MCF 10A (cell line): ENCODE measurements around the gene GPC3. TPM values are rescaled to one million over a fixed set of nuclear protein-coding genes. Genes with fewer than 3 reads are reported as not detected.

Source experiments
- BruUV-seq: library from RNA; stranded (reverse); fragments of 400-500 nt; replicated peaks from 2 replicates; lab custom pipeline; 2021; lab: Mats Ljungman, UMichigan
- CTCF ChIA-PET: fragments of 300-600 bp; sonication (Branson Sonifier 250); formaldehyde crosslinking; extraction: SDS; loops from one replicate; lab custom pipeline; 2021; ENCODE audit warnings: antibody characterized with exemption, inconsistent platforms; lab: Yijun Ruan, JAX
- POLR2A ChIA-PET: fragments of 300-600, 350-650 bp; sonication (Branson Sonifier 250); formaldehyde crosslinking; extraction: SDS; loops from one replicate; lab custom pipeline; 2020; ENCODE audit warnings: antibody characterized with exemption, inconsistent platforms; lab: Yijun Ruan, JAX
- DNase-seq: peaks from one replicate; pipeline ENCODE4 v3.0.0-alpha.2; 2018; ENCODE audit not compliant: unreplicated experiment
- H3K27ac Mint-ChIP-seq: one replicate; pipeline ENCODE4 v1.8.0; 2022; ENCODE audit warnings: mild to moderate bottlenecking, low read depth, mixed read lengths; ENCODE audit not compliant: unreplicated experiment
- H3K27me3 Mint-ChIP-seq: one replicate; pipeline ENCODE4 v1.8.0; 2022; ENCODE audit warnings: mixed read lengths; ENCODE audit not compliant: insufficient read depth, unreplicated experiment
- H3K36me3 Mint-ChIP-seq: one replicate; pipeline ENCODE4 v1.8.0; 2022; ENCODE audit warnings: mild to moderate bottlenecking, moderate library complexity, mixed read lengths; ENCODE audit not compliant: insufficient read depth, unreplicated experiment
- H3K4me1 Mint-ChIP-seq: one replicate; pipeline ENCODE4 v1.8.0; 2022; ENCODE audit warnings: mixed read lengths; ENCODE audit not compliant: insufficient read depth, unreplicated experiment
- H3K4me3 Mint-ChIP-seq: one replicate; pipeline ENCODE4 v1.8.0; 2022; ENCODE audit warnings: mild to moderate bottlenecking, moderate library complexity, mixed read lengths; ENCODE audit not compliant: unreplicated experiment
- H3K9me3 Mint-ChIP-seq: one replicate; pipeline ENCODE4 v1.8.0; 2022; ENCODE audit warnings: mixed read lengths; ENCODE audit not compliant: unreplicated experiment
- CTCF ChIP-seq: fragments of 200-600 bp; IDR thresholded peaks from one replicate; pipeline ENCODE4 v1.8.0; 2022; ENCODE audit warnings: antibody characterized with exemption, mild to moderate bottlenecking; ENCODE audit not compliant: unreplicated experiment
- intact Hi-C: fragments of 100-400 bp; cut with micrococcal nuclease; formaldehyde crosslinking; loops from 2 replicates; pipeline ENCODE4 v1.14.1; 2022
- total RNA-seq: library from RNA; stranded (reverse); gene quantifications from 2 replicates; pipeline ENCODE4 v1.2.3, GENCODE V29; 2022

GPC3 gene
- total RNA-seq, 1 experiment from 2014 or later, result 0.37 TPM

- no peaks in the 10 kb centered on the region for H3K9me3 Mint-ChIP-seq
Measured at GRCh38 chrX:133981924-133982323, 3.5 kb downstream of the GPC3 start.

GRCh38 chrX:133980832-133981588, 4.4 kb downstream of the GPC3 start:
- BruUV-seq, result no TSS peak
- no peak for TF ChIP-seq CTCF
- POLR2A ChIA-PET, result no interaction called here
- peaks cover 48% of the 10 kb centered on the region for H3K27me3 Mint-ChIP-seq
- DNase-seq, result no peak
- no peaks in the 10 kb centered on the region for H3K9me3 Mint-ChIP-seq
- intact Hi-C loops, result no loop called here
- CTCF ChIA-PET, result interaction anchor here (2.0 kb wide), 1 partner anchor 12 kb away, joined by 4 read pairs; no protein-coding TSS in a partner anchor
- no peaks in the 10 kb centered on the region for H3K36me3 Mint-ChIP-seq
- H3K4me1 Mint-ChIP-seq, result no peaks in the 10 kb centered on the region
- H3K4me3 Mint-ChIP-seq, result no peak overlapping the region
- no peak overlapping the region for H3K27ac Mint-ChIP-seq

More at GRCh38 chrX:133981924-133982323, 3.5 kb downstream of the GPC3 start:
- CTCF ChIA-PET, result interaction anchor here (0.8 to 2.0 kb wide), 2 partner anchors 11 to 938 kb away, joined by 3 to 4 read pairs; no protein-coding TSS in a partner anchor
- Mint-ChIP-seq H3K36me3 (no peaks in the 10 kb centered on the region), H3K27ac (no peak overlapping the region), H3K27me3 (peaks cover 52% of the 10 kb centered on the region), H3K4me3 (no peak overlapping the region), H3K4me1 (no peaks in the 10 kb centered on the region)
- intact Hi-C loops, result no loop called here
- no TSS peak for BruUV-seq
- POLR2A ChIA-PET, result no interaction called here
- DNase-seq, result no peak
- TF ChIP-seq CTCF, result no peak

GRCh38 chrX:133980406-133980805, 5.0 kb downstream of the GPC3 start:
- DNase-seq, result no peak

More at GRCh38 chrX:133980406-133980805, 5.0 kb downstream of the GPC3 start:
- H3K4me3 Mint-ChIP-seq, result no peak overlapping the region
- TF ChIP-seq CTCF, result no peak
- CTCF ChIA-PET, result no interaction called here
- no peaks in the 10 kb centered on the region for H3K36me3 Mint-ChIP-seq
- POLR2A ChIA-PET, result no interaction called here
- intact Hi-C loops, result no loop called here
- H3K9me3 Mint-ChIP-seq, result no peaks in the 10 kb centered on the region
- no peak overlapping the region for H3K27ac Mint-ChIP-seq
- no TSS peak for BruUV-seq
- peaks cover 51% of the 10 kb centered on the region for H3K27me3 Mint-ChIP-seq
- H3K4me1 Mint-ChIP-seq, result no peaks in the 10 kb centered on the region
